ENCODE results near the gene KIRREL3. TPM values are rescaled to one million over a fixed set of nuclear protein-coding genes. Genes with fewer than 3 reads are reported as not detected.

KIRREL3 gene
- polyA plus RNA-seq (2011; rRNA removed) (3.0 and 3.1 TPM in 2 replicates), polyA plus RNA-seq (2017; fragmentation: RNase III; extraction: RNeasy Plus Mini Kit Qiagen cat#74134 plus additional on column Dnase treatment) (11.0 to 11.7 TPM (median 11.5 TPM) in 3 replicates), polyA minus RNA-seq (2011; rRNA and poly(A)+ RNA removed) (5.1 and 8.7 TPM in 2 replicates)
- 6.3 and 8.3 TPM in 2 replicates for polyA plus RNA-seq (2012; cell fraction: cytosol; rRNA removed)
- 24.5 and 25.4 TPM in 2 replicates for polyA plus RNA-seq (2012; cell fraction: nucleus; rRNA removed)

DNA sequence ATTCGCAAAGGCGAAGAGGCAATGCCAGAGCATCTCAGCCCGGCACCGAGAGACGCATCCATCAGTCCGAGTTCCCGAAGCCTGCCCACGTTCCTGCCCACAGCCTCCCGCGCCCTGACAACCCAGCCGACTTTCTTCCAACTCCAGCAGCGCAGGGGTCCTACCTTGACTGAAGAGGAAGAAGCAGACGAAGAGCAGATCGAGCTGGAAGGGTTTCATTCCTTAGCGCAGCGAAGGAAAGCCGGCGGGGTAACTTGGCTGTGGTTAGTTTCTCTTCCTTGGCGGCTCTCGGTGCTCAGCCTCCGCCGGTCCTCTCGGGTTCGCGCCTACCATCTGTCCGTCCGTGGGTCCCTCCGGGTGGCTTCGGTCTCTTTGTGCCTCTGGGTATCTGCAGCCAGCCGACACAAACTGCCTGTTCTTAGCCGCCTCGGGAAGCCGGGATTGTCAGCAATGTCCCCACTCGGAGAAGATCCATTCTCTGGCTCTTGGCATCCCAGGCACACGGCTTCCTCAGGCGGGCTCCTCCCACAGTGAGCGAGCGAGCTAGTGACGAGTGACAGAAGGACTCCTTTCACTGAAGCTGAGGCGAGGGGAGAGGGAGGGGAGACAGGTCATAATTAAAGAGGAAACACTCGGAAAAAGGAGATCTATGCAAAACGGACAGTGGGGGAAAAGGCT, at the start of gene KIRREL3:
Gene KIRREL3, minus strand, starts transcription at position 480 of the 678 bp plus-strand sequence.
- peak within 1 kb of the TSS; percentile 69 to 92 for H3K27ac ChIP-seq
- peaks cover 43% of the 10 kb centered on the region for H3K4me1 ChIP-seq
- peak within 1 kb of the TSS; percentile 96 for H3K4me2 ChIP-seq
- no peak for FAIRE-seq
- 1% methylated on average over 32 of the region's 42 CpGs for WGBS (ENCODE audit: missing lambda C conversion rate)
- peak within 1 kb of the TSS; percentile 64 for H3K4me3 ChIP-seq
- TF ChIP-seq CHD2 (IDR thresholded peaks at IDR 0.05; ENCODE audit: low read length, partially characterized antibody) (no peak), HDAC2 (IDR thresholded peaks at IDR 0.05) (no peak), KDM1A (IDR thresholded peaks at IDR 0.05; ENCODE audit: low read depth) (no peak), MAZ (IDR thresholded peaks at IDR 0.05; ENCODE audit: borderline replicate concordance, low read depth, low read length) (no peak), ZFP36 (IDR thresholded peaks at IDR 0.05; ENCODE audit: borderline replicate concordance, partially characterized antibody) (no peak), NR3C1 (IDR thresholded peaks at IDR 0.05) (no peak)
- TF ChIP-seq, protein P1, sequence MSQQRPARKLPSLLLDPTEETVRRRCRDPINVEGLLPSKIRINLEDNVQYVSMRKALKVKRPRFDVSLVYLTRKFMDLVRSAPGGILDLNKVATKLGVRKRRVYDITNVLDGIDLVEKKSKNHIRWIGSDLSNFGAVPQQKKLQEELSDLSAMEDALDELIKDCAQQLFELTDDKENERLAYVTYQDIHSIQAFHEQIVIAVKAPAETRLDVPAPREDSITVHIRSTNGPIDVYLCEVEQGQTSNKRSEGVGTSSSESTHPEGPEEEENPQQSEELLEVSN (IDR thresholded peaks at IDR 0.05; ENCODE audit: borderline replicate concordance, low read depth), result no peak; the same call in 1 of the 2 replicates
- no peaks in the 10 kb centered on the region for H3K9me3 ChIP-seq
- CTCF ChIA-PET, result interaction anchor here (0.9 to 6.0 kb wide), 4 partner anchors 8 to 559 kb away, joined by 3 to 62 read pairs (median 22); no protein-coding TSS in a partner anchor
- ATAC-seq, result peak; percentile 49 to 62; a peak in 4 of 6 replicates
- POLR2A ChIA-PET, result no interaction called here
- DNase-seq (ENCODE audit: low read depth in 1 of 2, low spot score in 1 of 2), result peak; percentile 33 to 58

- Histone ChIP-seq H3K27ac (no peak overlapping the region), H3K4me3 (no peak overlapping the region), H3K4me2 (peak overlapping the region; percentile 14; the same call in 1 of the 3 replicates), H3K4me1 (peaks cover 16% of the 10 kb centered on the region), H3K9me3 (no peaks in the 10 kb centered on the region)
- WGBS (ENCODE audit: missing lambda C conversion rate), result 78% methylated on average over 1 of the region's 1 CpG
- no peak for FAIRE-seq
- no peak for ATAC-seq
- DNase-seq (ENCODE audit: low read depth in 1 of 2, low spot score in 1 of 2), result no peak
- CTCF ChIA-PET, result interaction anchor here (0.7 to 2.1 kb wide), 2 partner anchors 21 to 57 kb away, joined by 3 to 7 read pairs; no protein-coding TSS in a partner anchor
- no peak for TF ChIP-seq NFE2L2 (conservative IDR thresholded peaks at IDR 0.05; ENCODE audit: low read length)
- TF ChIP-seq ZSCAN20 (CRISPR knock-in tag; IDR thresholded peaks at IDR 0.05), result no peak
- no peak for TF ChIP-seq RCOR1 (IDR thresholded peaks at IDR 0.05; ENCODE audit: low read depth, low read length)
- TF ChIP-seq CBX2 (IDR thresholded peaks at IDR 0.05; ENCODE audit: borderline replicate concordance, low read depth), result no peak
- no peak for TF ChIP-seq CTCF (IDR thresholded peaks at IDR 0.05)
- no peak for TF ChIP-seq RFX5 (IDR thresholded peaks at IDR 0.05)
- TF ChIP-seq ZNF302 (CRISPR knock-in tag; IDR thresholded peaks at IDR 0.05), result no peak
- TF ChIP-seq MAZ (IDR thresholded peaks at IDR 0.05; ENCODE audit: borderline replicate concordance, low read depth, low read length), result no peak
- TF ChIP-seq RARB (CRISPR knock-in tag; IDR thresholded peaks at IDR 0.05), result no peak
- TF ChIP-seq KDM5A (IDR thresholded peaks at IDR 0.05), result no peak
- POLR2A ChIA-PET, result no interaction called here
These were observed 49.6 kb upstream of the KIRREL3 start for GRCh38 chr11:127050186-127050585.

- ChIA-PET CTCF (no interaction called here), POLR2A (no interaction called here)
- Histone ChIP-seq H3K27ac (no peak overlapping the region), H3K4me3 (no peak overlapping the region), H3K4me2 (no peak overlapping the region), H3K4me1 (peaks cover 20% of the 10 kb centered on the region), H3K9me3 (no peaks in the 10 kb centered on the region)
- WGBS (ENCODE audit: missing lambda C conversion rate), result 95% methylated on average over 2 of the region's 2 CpGs
- ATAC-seq (no peak), DNase-seq (ENCODE audit: low read depth in 1 of 2, low spot score in 1 of 2) (no peak), FAIRE-seq (no peak)
- TF ChIP-seq FOXS1 (CRISPR knock-in tag; IDR thresholded peaks at IDR 0.05) (no peak), HOXB13 (CRISPR knock-in tag; IDR thresholded peaks at IDR 0.05; ENCODE audit: low read depth) (no peak), ELK1 (IDR thresholded peaks at IDR 0.05; ENCODE audit: low read depth, low read length) (no peak), CTCF (IDR thresholded peaks at IDR 0.05) (no peak), TFCP2L1 (CRISPR knock-in tag; IDR thresholded peaks at IDR 0.05) (no peak), JUNB (IDR thresholded peaks at IDR 0.05) (no peak), EP300 (IDR thresholded peaks at IDR 0.05) (no peak), KDM1A (IDR thresholded peaks at IDR 0.05; ENCODE audit: low read depth) (no peak), RNF2 (IDR thresholded peaks at IDR 0.05; ENCODE audit: borderline replicate concordance, low read depth) (no peak)
- TF ChIP-seq, protein P2, sequence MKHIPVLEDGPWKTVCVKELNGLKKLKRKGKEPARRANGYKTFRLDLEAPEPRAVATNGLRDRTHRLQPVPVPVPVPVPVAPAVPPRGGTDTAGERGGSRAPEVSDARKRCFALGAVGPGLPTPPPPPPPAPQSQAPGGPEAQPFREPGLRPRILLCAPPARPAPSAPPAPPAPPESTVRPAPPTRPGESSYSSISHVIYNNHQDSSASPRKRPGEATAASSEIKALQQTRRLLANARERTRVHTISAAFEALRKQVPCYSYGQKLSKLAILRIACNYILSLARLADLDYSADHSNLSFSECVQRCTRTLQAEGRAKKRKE (CRISPR knock-in tag; IDR thresholded peaks at IDR 0.05; ENCODE audit: low read depth), result no peak
These were observed 48.9 kb upstream of the KIRREL3 start for GRCh38 chr11:127049486-127049885.

Measured in A549 (cell line).